ENCODE data around the gene ARHGEF25.

GRCh38 chr12:57624441-57625220 lies 13.4 kb downstream of the ARHGEF25 start:
- TF ChIP-seq CTCF (conservative IDR thresholded peaks at IDR 0.05) (no peak), EZH2 (IDR thresholded peaks at IDR 0.05; ENCODE audit: low read depth) (no peak)

Measured in PC-9 (cell line).